SK-N-SH (cell line): ENCODE measurements around the gene TRHDE. TPM values are rescaled to one million over a fixed set of nuclear protein-coding genes. Genes with fewer than 3 reads are reported as not detected.

Experiments
- CTCF ChIA-PET: fragments of 300-600, 350-600 bp; formaldehyde crosslinking; extraction: SDS; loops from one replicate; lab custom pipeline; 2021; lab: Yijun Ruan, JAX
- POLR2A ChIA-PET: fragments of 350-600 bp; sonication (Branson Sonifier 250); formaldehyde crosslinking; extraction: SDS; loops from one replicate; lab custom pipeline; 2020; ENCODE audit warnings: antibody characterized with exemption, inconsistent platforms; lab: Yijun Ruan, JAX
- DNase-seq: peaks from one replicate; pipeline ENCODE4 v3.0.0; 2012
- H2AFZ ChIP-seq: fragments of 200-600 bp; sonication (generic); 2 replicates; pipeline ENCODE4 v1.8.1; 2016; ENCODE audit warnings: antibody characterized with exemption, mild to moderate bottlenecking, low read depth
- H3F3A ChIP-seq: fragments of 200-600 bp; sonication (generic); replicated peaks from 2 replicates; pipeline ENCODE3; 2016; ENCODE audit warnings: antibody characterized with exemption, mild to moderate bottlenecking; ENCODE audit not compliant: insufficient read depth
- H3K27ac ChIP-seq, 2 experiments: fragments of 200-500 bp in 1 of 2; fragments of 200-600 bp in 1 of 2; sonication (Bioruptor generic) in 1 of 2; sonication (generic), shearing (Covaris generic) in 1 of 2; 2 replicates each; pipeline versions ENCODE4 v1.5.1 to v1.6.1; 2014 to 2016; ENCODE audit warnings: low read depth in 2 of 2, inconsistent platforms in 1 of 2, low read length in 1 of 2, mild to moderate bottlenecking in 1 of 2, mixed read lengths in 1 of 2
- H3K27me3 ChIP-seq: fragments of 200-600 bp; sonication (generic), shearing (Covaris generic); 2 replicates; pipeline ENCODE4 v1.6.1; 2016; ENCODE audit warnings: mixed run types; ENCODE audit not compliant: insufficient read depth
- H3K36me3 ChIP-seq, 2 experiments: fragments of 200-500 bp in 1 of 2; fragments of 200-600 bp in 1 of 2; sonication (Bioruptor generic) in 1 of 2; sonication (generic) in 1 of 2; replicated peaks in 1 of 2; 2 replicates each; pipeline versions ENCODE3 to v1.5.1; 2014 to 2016; ENCODE audit warnings: low read length in 1 of 2, mild to moderate bottlenecking in 1 of 2; ENCODE audit not compliant: insufficient read depth in 2 of 2, control insufficient read depth in 1 of 2
- H3K4me1 ChIP-seq, 2 experiments: fragments of 200-500 bp in 1 of 2; fragments of 200-600 bp in 1 of 2; sonication (Bioruptor generic) in 1 of 2; sonication (generic), shearing (Covaris generic) in 1 of 2; 2 replicates each; pipeline versions ENCODE4 v1.5.1 to v1.6.1; 2014 to 2016; ENCODE audit warnings: low read depth in 1 of 2, low read length in 1 of 2, mixed run types in 1 of 2; ENCODE audit not compliant: insufficient read depth in 2 of 2, control insufficient read depth in 1 of 2
- H3K4me2 ChIP-seq: fragments of 200-600 bp; sonication (generic), shearing (Covaris generic); 2 replicates; pipeline ENCODE4 v1.6.1; 2017; ENCODE audit warnings: mixed run types
- H3K4me3 ChIP-seq, 2 experiments: fragments of 200-500 bp in 1 of 2; fragments of 200-600 bp in 1 of 2; sonication (Bioruptor generic) in 1 of 2; sonication (generic), shearing (Covaris generic) in 1 of 2; 2 replicates each; pipeline versions ENCODE4 v1.5.1 to v1.8.1; 2014 to 2016; ENCODE audit warnings: low read depth in 2 of 2, inconsistent platforms in 1 of 2, low read length in 1 of 2, mild to moderate bottlenecking in 1 of 2, mixed read lengths in 1 of 2, moderate library complexity in 1 of 2
- H3K79me2 ChIP-seq: fragments of 200-600 bp; sonication (generic); 2 replicates; pipeline ENCODE4 v1.8.1; 2017; ENCODE audit warnings: mild to moderate bottlenecking; ENCODE audit not compliant: insufficient read depth
- H3K9ac ChIP-seq: fragments of 200-600 bp; sonication (generic); 2 replicates; pipeline ENCODE4 v1.6.1; 2017; ENCODE audit warnings: mixed run types
- H3K9me2 ChIP-seq: fragments of 200-600 bp; sonication (generic); 2 replicates; pipeline ENCODE4 v1.6.1; 2017; ENCODE audit warnings: mixed run types
- H3K9me3 ChIP-seq: fragments of 200-600 bp; sonication (generic); 2 replicates; pipeline ENCODE4 v1.6.1; 2017; ENCODE audit warnings: mixed run types, mild to moderate bottlenecking, moderate library complexity
- H4K20me1 ChIP-seq: fragments of 200-600 bp; sonication (generic); 2 replicates; pipeline ENCODE4 v1.6.1; 2017; ENCODE audit warnings: mild to moderate bottlenecking, mixed run types; ENCODE audit not compliant: insufficient read depth
- CHD2 ChIP-seq: fragments of 150-350 bp; IDR thresholded peaks from 2 replicates; pipeline ENCODE4 v1.6.1; 2018; ENCODE audit warnings: low read length; ENCODE audit not compliant: partially characterized antibody
- EP300 ChIP-seq, 2 experiments: IDR thresholded peaks; 2 replicates each; pipeline versions ENCODE4 v1.4.0 to v1.6.1; 2012; ENCODE audit warnings: borderline replicate concordance in 1 of 2, low read depth in 1 of 2, low read length in 1 of 2
- EZH2phosphoT487 ChIP-seq: fragments of 200-600 bp; sonication (generic); IDR thresholded peaks from 2 replicates; pipeline ENCODE4 v1.6.1; 2017; ENCODE audit warnings: low read depth, mixed run types, mild to moderate bottlenecking, antibody characterized with exemption, moderate library complexity, borderline replicate concordance
- FOSL2 ChIP-seq: IDR thresholded peaks from 2 replicates; pipeline ENCODE4 v1.4.0; 2012; ENCODE audit warnings: low read depth, mild to moderate bottlenecking, moderate library complexity, borderline replicate concordance
- FOXJ3 ChIP-seq: sonication (generic); formaldehyde crosslinking; IDR thresholded peaks from 2 replicates; pipeline ENCODE4 v1.5.1; 2020; ENCODE audit warnings: mild to moderate bottlenecking, missing genetic modification reagents
- FOXM1 ChIP-seq: IDR thresholded peaks from 2 replicates; pipeline ENCODE4 v1.4.0; 2012; ENCODE audit warnings: low read depth, mild to moderate bottlenecking
- JUND ChIP-seq: IDR thresholded peaks from 2 replicates; pipeline ENCODE4 v1.4.0; 2012
- NRF1 ChIP-seq: IDR thresholded peaks from 2 replicates; pipeline ENCODE4 v1.6.1; 2012; ENCODE audit warnings: low read depth, mild to moderate bottlenecking, low read length
- RAD21 ChIP-seq: IDR thresholded peaks from 2 replicates; pipeline ENCODE4 v1.6.1; 2012; ENCODE audit warnings: mild to moderate bottlenecking, low read length
- RXRA ChIP-seq: IDR thresholded peaks from 2 replicates; pipeline ENCODE4 v1.4.0; 2012; ENCODE audit warnings: low read depth, mild to moderate bottlenecking, borderline replicate concordance
- SMC3 ChIP-seq: IDR thresholded peaks from 2 replicates; pipeline ENCODE4 v1.6.1; 2012; ENCODE audit warnings: low read depth, low read length, improper control_type of control experiment
- TAF1 ChIP-seq: IDR thresholded peaks from 2 replicates; pipeline ENCODE4 v1.6.1; 2012; ENCODE audit warnings: low read depth, mild to moderate bottlenecking, low read length, moderate library complexity, borderline replicate concordance
- TEAD4 ChIP-seq: IDR thresholded peaks from 2 replicates; pipeline ENCODE4 v1.4.0; 2012; ENCODE audit warnings: mild to moderate bottlenecking, borderline replicate concordance; ENCODE audit not compliant: insufficient read depth
- USF1 ChIP-seq: IDR thresholded peaks from 2 replicates; pipeline ENCODE4 v1.4.0; 2012; ENCODE audit warnings: low read depth, borderline replicate concordance
- WGBS: methylation state at CpG from one replicate; pipeline ENCODE4 v1.1.6; 2017; ENCODE audit warnings: low lambda C conversion rate; 5-methylcytosine and 5-hydroxymethylcytosine counted together
- polyA plus RNA-seq, 3 experiments: library from polyadenylated mRNA; depleted of rRNA; stranded (reverse); fragments of >200 nt; gene quantifications; 2 replicates each; pipeline ENCODE4 v1.2.3, GENCODE V29; 2012
- TF ChIP-seq, protein P1 (sequence below): IDR thresholded peaks from 2 replicates; pipeline ENCODE4 v1.4.0; 2012; ENCODE audit warnings: low read depth, borderline replicate concordance
- TF ChIP-seq, protein P2 (sequence below): IDR thresholded peaks from 2 replicates; pipeline ENCODE4; 2012

The TRHDE gene
- polyA plus RNA-seq, 1 of the 3 experiments (the other 2 are of a cell fraction), result 0.46 TPM

DNA sequence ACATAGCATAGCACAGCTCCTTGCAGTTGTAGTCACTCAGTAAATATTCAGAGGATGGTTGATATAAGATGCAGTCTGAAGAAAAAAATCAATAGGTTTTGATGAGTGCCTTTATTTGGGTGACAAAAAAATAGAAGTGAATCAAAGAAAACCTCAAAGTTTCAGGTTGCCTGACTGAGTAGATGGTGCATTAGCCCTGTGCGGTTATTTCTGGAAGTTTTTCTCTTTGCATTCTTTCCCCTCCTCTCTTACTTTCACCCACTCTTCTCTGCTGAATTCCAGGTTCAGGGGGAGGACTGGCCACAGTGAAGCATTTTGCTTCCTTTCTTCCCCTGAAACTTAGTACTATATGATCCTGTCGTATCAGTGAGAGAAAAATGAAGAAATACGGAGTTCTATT lies 28.6 kb downstream of the TRHDE start:
- H3K27ac ChIP-seq, result no peak overlapping the region
- no peak overlapping the region for H3K4me2 ChIP-seq
- DNase-seq, result no peak
- no peaks in the 10 kb centered on the region for H4K20me1 ChIP-seq
- peaks cover 11% of the 10 kb centered on the region for H3F3A ChIP-seq
- H3K36me3 ChIP-seq, result no peaks in the 10 kb centered on the region
- no peak for TF ChIP-seq FOXJ3 (CRISPR knock-in tag)
- TF ChIP-seq EZH2phosphoT487, result no peak
- no peak for TF ChIP-seq RAD21
- TF ChIP-seq RXRA, result no peak
- no peak for TF ChIP-seq CHD2
- TF ChIP-seq NRF1, result no peak
- no peak for TF ChIP-seq TAF1
- no peak for TF ChIP-seq SMC3
- TF ChIP-seq, protein P1, sequence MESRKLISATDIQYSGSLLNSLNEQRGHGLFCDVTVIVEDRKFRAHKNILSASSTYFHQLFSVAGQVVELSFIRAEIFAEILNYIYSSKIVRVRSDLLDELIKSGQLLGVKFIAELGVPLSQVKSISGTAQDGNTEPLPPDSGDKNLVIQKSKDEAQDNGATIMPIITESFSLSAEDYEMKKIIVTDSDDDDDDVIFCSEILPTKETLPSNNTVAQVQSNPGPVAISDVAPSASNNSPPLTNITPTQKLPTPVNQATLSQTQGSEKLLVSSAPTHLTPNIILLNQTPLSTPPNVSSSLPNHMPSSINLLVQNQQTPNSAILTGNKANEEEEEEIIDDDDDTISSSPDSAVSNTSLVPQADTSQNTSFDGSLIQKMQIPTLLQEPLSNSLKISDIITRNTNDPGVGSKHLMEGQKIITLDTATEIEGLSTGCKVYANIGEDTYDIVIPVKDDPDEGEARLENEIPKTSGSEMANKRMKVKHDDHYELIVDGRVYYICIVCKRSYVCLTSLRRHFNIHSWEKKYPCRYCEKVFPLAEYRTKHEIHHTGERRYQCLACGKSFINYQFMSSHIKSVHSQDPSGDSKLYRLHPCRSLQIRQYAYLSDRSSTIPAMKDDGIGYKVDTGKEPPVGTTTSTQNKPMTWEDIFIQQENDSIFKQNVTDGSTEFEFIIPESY, result no peak
- no peak for TF ChIP-seq FOXM1
- TF ChIP-seq TEAD4, result no peak
- TF ChIP-seq JUND, result no peak
- no peak for TF ChIP-seq USF1
- no peak for TF ChIP-seq FOSL2
- no peak for TF ChIP-seq EP300 (IDR thresholded peaks at IDR 0.05; ENCODE audit: borderline replicate concordance in 1 of 2, low read depth in 1 of 2, low read length in 1 of 2)
- TF ChIP-seq, protein P2, sequence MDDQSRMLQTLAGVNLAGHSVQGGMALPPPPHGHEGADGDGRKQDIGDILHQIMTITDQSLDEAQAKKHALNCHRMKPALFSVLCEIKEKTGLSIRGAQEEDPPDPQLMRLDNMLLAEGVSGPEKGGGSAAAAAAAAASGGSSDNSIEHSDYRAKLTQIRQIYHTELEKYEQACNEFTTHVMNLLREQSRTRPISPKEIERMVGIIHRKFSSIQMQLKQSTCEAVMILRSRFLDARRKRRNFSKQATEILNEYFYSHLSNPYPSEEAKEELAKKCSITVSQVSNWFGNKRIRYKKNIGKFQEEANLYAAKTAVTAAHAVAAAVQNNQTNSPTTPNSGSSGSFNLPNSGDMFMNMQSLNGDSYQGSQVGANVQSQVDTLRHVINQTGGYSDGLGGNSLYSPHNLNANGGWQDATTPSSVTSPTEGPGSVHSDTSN, result no peak
- no peaks in the 10 kb centered on the region for H3K79me2 ChIP-seq
- H3K9ac ChIP-seq, result no peak overlapping the region
- H3K4me1 ChIP-seq, result peaks cover 0 to 20% of the 10 kb centered on the region in 2 experiments; a peak in 1 of 4 replicates
- CTCF ChIA-PET, result no interaction called here
- whole genome bisulfite sequencing, result 84% methylated on average over 3 of the region's 3 CpGs
- no peak overlapping the region for H3K4me3 ChIP-seq
- H3K27me3 ChIP-seq, result no peaks in the 10 kb centered on the region
- H3K9me3 ChIP-seq, result no peaks in the 10 kb centered on the region
- no peaks in the 10 kb centered on the region for H3K9me2 ChIP-seq
- no peak overlapping the region for H2AFZ ChIP-seq
- POLR2A ChIA-PET, result no interaction called here
